Upper lobe of left lung (tissue), 6 donors: Measurements from ENCODE around the gene TAF8. TPM values are rescaled to one million over a fixed set of nuclear protein-coding genes. Genes with fewer than 3 reads are reported as not detected.
A peak's percentile ranks its signal among the peaks of the same experiment; 100 is the strongest.

ENCODE experiments used
- ATAC-seq, 2 donors: fragments of 200-7000 bp; cut with Tn5 transposase; one replicate each; pipeline ENCODE4 v1.9.1; 2022; ENCODE audit warnings: mild to moderate bottlenecking in 2 of 2, moderate library complexity in 2 of 2; ENCODE audit not compliant: low FRiP score in 2 of 2
- DNase-seq, 2 donors: peaks; one replicate each; pipeline ENCODE4 v3.0.0-alpha.2; 2019 to 2020
- H3K27ac ChIP-seq, 4 donors: fragments of 200-600 bp; sonication (generic); one replicate each; pipeline ENCODE4 v1.5.1; 2016 to 2019
- H3K27me3 ChIP-seq, 4 donors: fragments of 200-600 bp; sonication (generic); one replicate each; pipeline ENCODE4 v1.5.1; 2017 to 2019
- H3K36me3 ChIP-seq, 4 donors: fragments of 200-600 bp; sonication (generic); one replicate each; pipeline ENCODE4 v1.5.1; 2016 to 2019
- H3K4me1 ChIP-seq, 4 donors: fragments of 200-600 bp; sonication (generic); one replicate each; pipeline ENCODE4 v1.5.1; 2018 to 2019
- H3K4me3 ChIP-seq, 4 donors: fragments of 200-600 bp; sonication (generic); one replicate each; pipeline ENCODE4 v1.5.1; 2017 to 2019; ENCODE audit warnings: mild to moderate bottlenecking in 2 of 4, moderate library complexity in 1 of 4
- H3K9me3 ChIP-seq, 4 donors: fragments of 200-600 bp; sonication (generic); one replicate each; pipeline ENCODE4 v1.5.1; 2018 to 2019
- CTCF ChIP-seq, 6 experiments: fragments of 450-650 bp in 4 of 6; fragments of 200-600 bp in 2 of 6; sonication (generic) in 2 of 6; IDR thresholded peaks; one replicate each; pipeline ENCODE4 v1.5.1; 2016 to 2019; ENCODE audit warnings: antibody characterized with exemption in 6 of 6
- EP300 ChIP-seq, 4 donors: sonication (generic); formaldehyde crosslinking; IDR thresholded peaks; one replicate each; pipeline ENCODE4 v1.5.1; 2017; ENCODE audit warnings: antibody characterized with exemption in 4 of 4, control low read depth in 2 of 4
- POLR2A ChIP-seq, 4 donors: fragments of 450-650 bp; IDR thresholded peaks; one replicate each; pipeline ENCODE4 v1.5.1; 2016 to 2017; ENCODE audit warnings: antibody characterized with exemption in 4 of 4, mild to moderate bottlenecking in 2 of 4
- POLR2AphosphoS5 ChIP-seq, 2 donors: sonication (generic); formaldehyde crosslinking; IDR thresholded peaks; one replicate each; pipeline ENCODE4 v1.5.1; 2017; ENCODE audit warnings: antibody characterized with exemption in 2 of 2
- WGBS, 2 donors: methylation state at CpG; one replicate each; pipeline ENCODE4 v1.1.5; 2017 to 2018; 5-methylcytosine and 5-hydroxymethylcytosine counted together
- total RNA-seq, 6 donors: library from RNA; depleted of rRNA in 4 of 6; stranded (reverse); fragments of >200 nt in 4 of 6; gene quantifications; one replicate each; pipeline versions ENCODE4 v1.1.0 to v1.2.1, GENCODE V29; 2016 to 2021
- donor health status: DM: no; HTN: no; CAD: no; lungs with moderate emphysema.
- donor health status: DM: no; HTN: yes; CAD: no; lungs with severe emphysema.

Gene TAF8
- total RNA-seq, 6 donors from 2014 or later, result 23.0 to 67.1 (median 34.4) TPM

GRCh38 chr6:42047213-42047590, 3.1 kb upstream of the TAF8 start:
- Histone ChIP-seq H3K27me3 (no peaks in the 10 kb centered on the region), H3K27ac (peak overlapping the region; percentile 86 to 98 (median 90)), H3K4me3 (peak overlapping the region; percentile 36 to 92 (median 88)), H3K9me3 (no peaks in the 10 kb centered on the region), H3K36me3 (peaks cover 0 to 16% (median 5%) of the 10 kb centered on the region in 4 donors), H3K4me1 (peaks cover 69 to 86% (median 76%) of the 10 kb centered on the region in 4 donors)
- no peak for TF ChIP-seq POLR2AphosphoS5 (IDR thresholded peaks at IDR 0.05)
- no peak for TF ChIP-seq POLR2A (IDR thresholded peaks at IDR 0.05)
- no peak for TF ChIP-seq EP300 (IDR thresholded peaks at IDR 0.05)
- no peak for TF ChIP-seq CTCF (IDR thresholded peaks at IDR 0.05)
- WGBS, 2 donors, result 19 to 21% methylated on average over 4 of the region's 4 CpGs
- DNase-seq, result no peak
- ATAC-seq, result no peak

- Histone ChIP-seq H3K9me3 (no peaks in the 10 kb centered on the region), H3K27me3 (no peaks in the 10 kb centered on the region), H3K27ac (peak overlapping the region; percentile 86 to 98 (median 90)), H3K4me1 (peaks cover 68 to 86% (median 73%) of the 10 kb centered on the region in 4 donors), H3K36me3 (peaks cover 0 to 21% (median 9%) of the 10 kb centered on the region in 4 donors), H3K4me3 (peak overlapping the region; percentile 36 to 92 (median 88))
- WGBS, 2 donors, result 0 to 5% methylated on average over 3 to 8 of the region's 8 CpGs
- no peak for DNase-seq
- TF ChIP-seq POLR2A (IDR thresholded peaks at IDR 0.05) (no peak), POLR2AphosphoS5 (IDR thresholded peaks at IDR 0.05) (no peak)
- ATAC-seq, result no peak
These were observed 2.4 kb upstream of the TAF8 start for GRCh38 chr6:42047790-42048405.

- peak overlapping the region; percentile 36 to 92 (median 88) for H3K4me3 ChIP-seq
- WGBS, 2 donors, result 39 to 56% methylated on average over 19 to 36 of the region's 36 CpGs
- TF ChIP-seq POLR2AphosphoS5 (IDR thresholded peaks at IDR 0.05) (peak in 1 of 2 donors; percentile 8), CTCF (IDR thresholded peaks at IDR 0.05) (no peak)
- peak overlapping the region; percentile 86 to 98 (median 90) for H3K27ac ChIP-seq
- H3K4me1 ChIP-seq, result peaks cover 54 to 78% (median 60%) of the 10 kb centered on the region in 4 donors
- ATAC-seq, result no peak
- H3K36me3 ChIP-seq, result peaks cover 0 to 21% (median 10%) of the 10 kb centered on the region in 4 donors
- peak; percentile 37 to 76 for DNase-seq
- no peaks in the 10 kb centered on the region for H3K9me3 ChIP-seq
- H3K27me3 ChIP-seq, result no peaks in the 10 kb centered on the region
These were observed 1.1 kb upstream of the TAF8 start for GRCh38 chr6:42049116-42049809.

- peak overlapping the region; percentile 86 to 98 (median 90) for H3K27ac ChIP-seq
- H3K9me3 ChIP-seq, result no peaks in the 10 kb centered on the region
- peaks cover 48 to 72% (median 53%) of the 10 kb centered on the region in 4 donors for H3K4me1 ChIP-seq
- no peaks in the 10 kb centered on the region for H3K27me3 ChIP-seq
- ATAC-seq (peak in 1 of 2 donors; percentile 0), DNase-seq (peak in 1 of 2 donors; percentile 84)
- peak overlapping the region in 3 of 4 donors; percentile 52 to 92 (median 73) for H3K4me3 ChIP-seq
- TF ChIP-seq POLR2A (IDR thresholded peaks at IDR 0.05), result no peak
- no peak for TF ChIP-seq POLR2AphosphoS5 (IDR thresholded peaks at IDR 0.05)
- no peak for TF ChIP-seq CTCF (IDR thresholded peaks at IDR 0.05)
- TF ChIP-seq EP300 (IDR thresholded peaks at IDR 0.05), result no peak
- 33 to 54% methylated on average over 14 to 18 of the region's 20 CpGs for WGBS, 2 donors
- H3K36me3 ChIP-seq, result peaks cover 0 to 27% (median 14%) of the 10 kb centered on the region in 4 donors
These were observed 402 bp upstream of the TAF8 start for GRCh38 chr6:42049948-42050296.

- ATAC-seq, result no peak
- whole genome bisulfite sequencing, 2 donors, result 33 to 43% methylated on average over 8 of the region's 8 CpGs
- H3K27ac ChIP-seq, result peak overlapping the region; percentile 86 to 98 (median 90)
These were observed 937 bp downstream of the TAF8 start for GRCh38 chr6:42051268-42051653.

More at GRCh38 chr6:42051268-42051653, 937 bp downstream of the TAF8 start:
- H3K27me3 ChIP-seq, result no peaks in the 10 kb centered on the region
- no peak for DNase-seq
- H3K36me3 ChIP-seq, result peaks cover 7 to 41% (median 28%) of the 10 kb centered on the region in 4 donors
- H3K4me3 ChIP-seq, result peak overlapping the region; percentile 33 to 92 (median 62)
- no peak for TF ChIP-seq POLR2AphosphoS5 (IDR thresholded peaks at IDR 0.05)
- TF ChIP-seq POLR2A (IDR thresholded peaks at IDR 0.05), result no peak
- no peak for TF ChIP-seq EP300 (IDR thresholded peaks at IDR 0.05)
- TF ChIP-seq CTCF (IDR thresholded peaks at IDR 0.05), result no peak
- peaks cover 36 to 58% (median 42%) of the 10 kb centered on the region in 4 donors for H3K4me1 ChIP-seq
- H3K9me3 ChIP-seq, result no peaks in the 10 kb centered on the region
